Measurements from ENCODE around the gene DPH6.

DNA sequence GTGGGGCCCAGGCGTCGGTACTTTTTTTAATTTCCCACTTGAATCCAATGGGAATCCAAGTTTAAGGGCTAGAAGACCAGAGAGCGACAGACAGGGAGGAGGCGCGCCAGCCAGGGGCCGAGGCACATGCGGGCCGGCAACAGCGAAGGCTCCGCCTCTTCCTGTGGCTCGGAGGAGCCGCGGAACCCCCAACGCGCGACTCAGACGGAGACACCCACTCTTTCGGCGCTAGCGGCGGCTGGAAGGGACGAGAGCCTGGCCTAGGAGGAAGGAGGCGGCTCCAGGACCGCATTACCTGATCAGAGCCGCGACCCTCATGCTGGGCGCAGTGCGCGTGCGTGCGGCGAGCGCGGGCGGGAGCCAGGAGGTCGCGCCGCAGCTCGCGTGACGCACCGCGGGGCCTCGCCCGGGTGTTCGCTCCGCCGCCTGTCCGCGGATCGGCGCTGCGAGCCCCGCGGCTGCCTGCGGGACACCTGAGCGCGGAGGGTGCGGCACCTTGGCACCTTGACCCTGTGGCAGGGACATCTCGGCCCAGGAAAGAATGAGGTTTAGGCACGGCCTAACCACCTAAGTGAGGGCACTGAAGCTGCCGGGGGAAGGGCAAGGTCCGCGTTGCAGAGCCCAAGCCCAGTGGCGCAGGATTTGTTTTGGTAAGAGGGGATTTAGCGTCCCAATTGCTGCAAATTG lies at the start of gene DPH6:
- TF ChIP-seq POLR2AphosphoS5 (IDR thresholded peaks at IDR 0.05; ENCODE audit: insufficient read depth in 1 of 2, low read depth in 1 of 2) (peak; percentile 9 to 81), CTCF (IDR thresholded peaks at IDR 0.05) (no peak), POLR2A (IDR thresholded peaks at IDR 0.05) (peak in 1 of 2 donors; percentile 40)

Data from vagina (tissue), 2 donors.